ENCODE data around the gene KCNMA1.

The KCNMA1 gene

DNA sequence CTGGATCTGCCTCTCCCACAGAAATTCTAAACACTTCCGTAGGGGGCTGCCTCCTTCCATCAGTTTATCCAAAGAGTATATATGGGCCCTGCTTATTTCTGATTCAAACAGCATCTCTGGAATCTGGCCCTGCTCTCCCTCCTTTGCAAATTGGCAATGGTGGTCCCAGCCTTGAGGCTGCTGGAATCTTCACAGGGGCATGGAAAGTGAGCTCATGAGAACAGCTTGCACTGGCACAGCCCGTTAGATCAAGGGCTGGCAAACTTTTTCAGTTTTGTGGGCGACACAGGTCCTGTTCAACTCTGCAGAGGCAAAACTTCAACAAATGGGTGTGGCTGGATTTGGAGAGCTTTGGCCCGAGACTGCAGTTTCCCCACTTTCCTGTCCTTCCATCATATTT is 526.9 kb downstream of the KCNMA1 start:
- TF ChIP-seq EGR1 (IDR thresholded peaks at IDR 0.05) = no peak
- TF ChIP-seq TCF12 (IDR thresholded peaks at IDR 0.05; ENCODE audit: low read depth) = no peak
- no peak for TF ChIP-seq TEAD4 (IDR thresholded peaks at IDR 0.05)
- TF ChIP-seq, protein P1, sequence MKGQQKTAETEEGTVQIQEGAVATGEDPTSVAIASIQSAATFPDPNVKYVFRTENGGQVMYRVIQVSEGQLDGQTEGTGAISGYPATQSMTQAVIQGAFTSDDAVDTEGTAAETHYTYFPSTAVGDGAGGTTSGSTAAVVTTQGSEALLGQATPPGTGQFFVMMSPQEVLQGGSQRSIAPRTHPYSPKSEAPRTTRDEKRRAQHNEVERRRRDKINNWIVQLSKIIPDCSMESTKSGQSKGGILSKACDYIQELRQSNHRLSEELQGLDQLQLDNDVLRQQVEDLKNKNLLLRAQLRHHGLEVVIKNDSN (IDR thresholded peaks at IDR 0.05) = no peak
- no peak for TF ChIP-seq EP300 (IDR thresholded peaks at IDR 0.05; ENCODE audit: borderline replicate concordance)
- TF ChIP-seq TAF1 (IDR thresholded peaks at IDR 0.05; ENCODE audit: low read depth) = no peak
- no peak for TF ChIP-seq CEBPB (IDR thresholded peaks at IDR 0.05)
- no peak for TF ChIP-seq NFIC (IDR thresholded peaks at IDR 0.05)
- no peak for TF ChIP-seq FOXM1 (IDR thresholded peaks at IDR 0.05; ENCODE audit: borderline replicate concordance, low read depth)
- TF ChIP-seq YY1 (IDR thresholded peaks at IDR 0.05; ENCODE audit: low read depth) = no peak
- TF ChIP-seq ZBTB7A (IDR thresholded peaks at IDR 0.05; ENCODE audit: low read depth) = no peak
- TF ChIP-seq, protein P2, sequence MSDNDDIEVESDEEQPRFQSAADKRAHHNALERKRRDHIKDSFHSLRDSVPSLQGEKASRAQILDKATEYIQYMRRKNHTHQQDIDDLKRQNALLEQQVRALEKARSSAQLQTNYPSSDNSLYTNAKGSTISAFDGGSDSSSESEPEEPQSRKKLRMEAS (IDR thresholded peaks at IDR 0.05) = no peak
- no peak for TF ChIP-seq CREB1 (IDR thresholded peaks at IDR 0.05; ENCODE audit: low read depth)
- no peak for TF ChIP-seq RAD21 (IDR thresholded peaks at IDR 0.05; ENCODE audit: low read depth)
- TF ChIP-seq, protein P3, sequence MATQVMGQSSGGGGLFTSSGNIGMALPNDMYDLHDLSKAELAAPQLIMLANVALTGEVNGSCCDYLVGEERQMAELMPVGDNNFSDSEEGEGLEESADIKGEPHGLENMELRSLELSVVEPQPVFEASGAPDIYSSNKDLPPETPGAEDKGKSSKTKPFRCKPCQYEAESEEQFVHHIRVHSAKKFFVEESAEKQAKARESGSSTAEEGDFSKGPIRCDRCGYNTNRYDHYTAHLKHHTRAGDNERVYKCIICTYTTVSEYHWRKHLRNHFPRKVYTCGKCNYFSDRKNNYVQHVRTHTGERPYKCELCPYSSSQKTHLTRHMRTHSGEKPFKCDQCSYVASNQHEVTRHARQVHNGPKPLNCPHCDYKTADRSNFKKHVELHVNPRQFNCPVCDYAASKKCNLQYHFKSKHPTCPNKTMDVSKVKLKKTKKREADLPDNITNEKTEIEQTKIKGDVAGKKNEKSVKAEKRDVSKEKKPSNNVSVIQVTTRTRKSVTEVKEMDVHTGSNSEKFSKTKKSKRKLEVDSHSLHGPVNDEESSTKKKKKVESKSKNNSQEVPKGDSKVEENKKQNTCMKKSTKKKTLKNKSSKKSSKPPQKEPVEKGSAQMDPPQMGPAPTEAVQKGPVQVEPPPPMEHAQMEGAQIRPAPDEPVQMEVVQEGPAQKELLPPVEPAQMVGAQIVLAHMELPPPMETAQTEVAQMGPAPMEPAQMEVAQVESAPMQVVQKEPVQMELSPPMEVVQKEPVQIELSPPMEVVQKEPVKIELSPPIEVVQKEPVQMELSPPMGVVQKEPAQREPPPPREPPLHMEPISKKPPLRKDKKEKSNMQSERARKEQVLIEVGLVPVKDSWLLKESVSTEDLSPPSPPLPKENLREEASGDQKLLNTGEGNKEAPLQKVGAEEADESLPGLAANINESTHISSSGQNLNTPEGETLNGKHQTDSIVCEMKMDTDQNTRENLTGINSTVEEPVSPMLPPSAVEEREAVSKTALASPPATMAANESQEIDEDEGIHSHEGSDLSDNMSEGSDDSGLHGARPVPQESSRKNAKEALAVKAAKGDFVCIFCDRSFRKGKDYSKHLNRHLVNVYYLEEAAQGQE (IDR thresholded peaks at IDR 0.05; ENCODE audit: low read depth) = no peak

DNA sequence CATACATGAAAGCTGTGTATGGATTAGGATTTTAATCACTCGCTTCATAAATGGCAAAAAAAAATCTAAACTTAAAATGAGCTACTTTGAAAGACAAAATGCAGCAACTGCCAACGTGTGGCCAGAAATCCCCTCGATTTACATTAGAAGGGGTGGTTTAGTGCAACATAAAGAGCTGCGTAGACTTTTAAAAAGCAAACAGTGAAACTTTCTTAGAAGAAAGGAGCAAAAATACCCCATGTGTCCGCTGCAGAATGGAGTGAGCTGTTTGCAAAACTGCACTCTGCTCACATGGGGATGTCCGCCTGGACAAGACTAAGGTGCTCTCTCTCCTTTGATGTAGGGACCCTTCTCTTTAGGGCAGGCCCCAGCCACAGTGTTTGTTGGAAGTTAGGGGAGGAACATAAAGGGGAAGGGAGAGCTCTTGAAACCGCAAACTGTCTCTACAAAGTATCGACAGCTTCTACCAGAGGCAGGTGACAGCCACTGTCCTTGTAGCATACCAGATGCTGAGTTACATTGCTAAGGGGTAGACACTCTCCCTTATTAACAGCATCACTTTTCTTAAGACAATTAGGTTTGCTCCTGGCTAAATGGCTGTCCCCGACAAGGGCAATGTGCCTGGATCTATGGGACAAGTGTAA is 528.1 kb downstream of the KCNMA1 start:
- TF ChIP-seq TAF1 (IDR thresholded peaks at IDR 0.05; ENCODE audit: low read depth) (no peak), TEAD4 (IDR thresholded peaks at IDR 0.05) (no peak), CEBPB (IDR thresholded peaks at IDR 0.05) (no peak), YY1 (IDR thresholded peaks at IDR 0.05; ENCODE audit: low read depth) (no peak), CREB1 (IDR thresholded peaks at IDR 0.05; ENCODE audit: low read depth) (no peak), NFIC (IDR thresholded peaks at IDR 0.05) (no peak), EP300 (IDR thresholded peaks at IDR 0.05; ENCODE audit: borderline replicate concordance) (no peak), TCF12 (IDR thresholded peaks at IDR 0.05; ENCODE audit: low read depth) (no peak), RAD21 (IDR thresholded peaks at IDR 0.05; ENCODE audit: low read depth) (no peak), ZBTB7A (IDR thresholded peaks at IDR 0.05; ENCODE audit: low read depth) (no peak), FOXM1 (IDR thresholded peaks at IDR 0.05; ENCODE audit: borderline replicate concordance, low read depth) (no peak), EGR1 (IDR thresholded peaks at IDR 0.05) (no peak)
- TF ChIP-seq, protein P2 (IDR thresholded peaks at IDR 0.05) = no peak
- TF ChIP-seq, protein P1 (IDR thresholded peaks at IDR 0.05) = no peak
- TF ChIP-seq, protein P3 (IDR thresholded peaks at IDR 0.05; ENCODE audit: low read depth) = no peak

DNA sequence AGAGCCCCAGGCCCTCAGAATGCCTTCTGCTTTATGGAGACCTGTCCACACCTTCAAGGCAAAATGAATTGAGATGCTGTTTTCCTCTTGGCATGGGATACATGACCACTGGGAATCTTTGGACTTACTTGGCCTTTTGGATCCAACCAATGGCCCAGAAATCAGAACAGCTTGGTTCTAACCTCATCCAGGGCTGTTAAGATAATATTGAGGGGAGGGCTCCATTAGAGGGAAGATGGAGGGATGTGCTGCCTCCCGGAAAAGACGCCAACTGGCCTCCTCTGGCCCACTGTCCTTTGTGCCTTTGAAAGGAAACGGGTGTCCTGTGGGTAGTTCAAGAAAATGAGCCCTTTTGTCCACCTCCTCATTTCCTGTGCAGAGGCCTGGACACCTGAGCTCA is 530.9 kb downstream of the KCNMA1 start:
- no peak for TF ChIP-seq NFIC (IDR thresholded peaks at IDR 0.05)
- TF ChIP-seq CREB1 (IDR thresholded peaks at IDR 0.05; ENCODE audit: low read depth) = no peak
- no peak for TF ChIP-seq TEAD4 (IDR thresholded peaks at IDR 0.05)
- TF ChIP-seq RAD21 (IDR thresholded peaks at IDR 0.05; ENCODE audit: low read depth) = no peak
- no peak for TF ChIP-seq FOXM1 (IDR thresholded peaks at IDR 0.05; ENCODE audit: borderline replicate concordance, low read depth)
- TF ChIP-seq, protein P3 (IDR thresholded peaks at IDR 0.05; ENCODE audit: low read depth) = no peak
- TF ChIP-seq EGR1 (IDR thresholded peaks at IDR 0.05) = no peak
- no peak for TF ChIP-seq CEBPB (IDR thresholded peaks at IDR 0.05)
- no peak for TF ChIP-seq YY1 (IDR thresholded peaks at IDR 0.05; ENCODE audit: low read depth)
- TF ChIP-seq, protein P1 (IDR thresholded peaks at IDR 0.05) = no peak

All from Ishikawa (cell line).